GM23338 (cell line): ENCODE results near the gene DNA2.
"Not testable (repeated sequence)": the region's sequence is repeated elsewhere in the genome, so short reads cannot be mapped to it uniquely, and the experiment has no call there.

Experiments used
- CREB1 ChIP-seq: fragments of 250-450 bp; sonication (Bioruptor Pico); IDR thresholded peaks from 2 replicates; pipeline ENCODE4 v1.5.0; 2020; ENCODE audit warnings: low read depth, mild to moderate bottlenecking, moderate library complexity
- CTCF ChIP-seq, 2 experiments: fragments of 200-600 bp in 1 of 2; sonication (generic) in 1 of 2; conservative IDR thresholded peaks; 2 replicates each; pipeline versions ENCODE4 v1.5.1 to v1.6.1; 2016 to 2017; ENCODE audit warnings: antibody characterized with exemption in 2 of 2, low read depth in 2 of 2, mild to moderate bottlenecking in 2 of 2, moderate library complexity in 1 of 2
- EZH2 ChIP-seq: fragments of 200-600 bp; sonication (generic); IDR thresholded peaks from one replicate; pipeline ENCODE4 v1.8.0; 2017; ENCODE audit warnings: antibody characterized with exemption, mild to moderate bottlenecking, low read depth; ENCODE audit not compliant: unreplicated experiment
- EZH2phosphoT487 ChIP-seq: fragments of 200-600 bp; sonication (generic); IDR thresholded peaks from one replicate; pipeline ENCODE4 v1.8.1; 2018; ENCODE audit warnings: antibody characterized with exemption; ENCODE audit not compliant: unreplicated experiment
- NANOG ChIP-seq: IDR thresholded peaks from 2 replicates; pipeline ENCODE4 v1.6.1; 2016; ENCODE audit warnings: antibody characterized with exemption, borderline replicate concordance
- POLR2AphosphoS5 ChIP-seq: IDR thresholded peaks from 2 replicates; pipeline ENCODE4 v1.6.1; 2016; ENCODE audit warnings: antibody characterized with exemption, low read depth
- REST ChIP-seq: IDR thresholded peaks from one replicate; pipeline ENCODE4 v1.6.1; 2018; ENCODE audit warnings: antibody characterized with exemption; ENCODE audit not compliant: unreplicated experiment
- ZNF114 ChIP-seq: fragments of 250-450 bp; sonication (Bioruptor Pico); IDR thresholded peaks from 2 replicates; pipeline ENCODE4 v1.5.0; 2020; ENCODE audit warnings: mild to moderate bottlenecking, moderate library complexity
- ZNF331 ChIP-seq: fragments of 250-450 bp; sonication (Bioruptor Pico); IDR thresholded peaks from 2 replicates; pipeline ENCODE4 v1.5.0; 2020; ENCODE audit warnings: low read depth, mild to moderate bottlenecking, moderate library complexity

GRCh38 chr10:68518609-68519008 is 46.8 kb upstream of the DNA2 start:
- TF ChIP-seq CTCF (conservative IDR thresholded peaks at IDR 0.05; ENCODE audit: low read depth in 2 of 2); ZNF114 (CRISPR knock-in tag); EZH2phosphoT487; EZH2; POLR2AphosphoS5; ZNF331; CREB1 (CRISPR knock-in tag); REST; NANOG: not testable (repeated sequence)
